HCT116 (cell line): ENCODE results near the gene SHANK3.

ENCODE experiments used
- ATF3 ChIP-seq: IDR thresholded peaks from 2 replicates; pipeline ENCODE4 v1.6.1; 2012
- CTCF ChIP-seq, 3 experiments: fragments of 200-600 bp in 1 of 3; sonication (generic) in 1 of 3; IDR thresholded peaks in 2 of 3; conservative IDR thresholded peaks in 1 of 3; 2 replicates each; pipeline ENCODE4 v1.5.1; 2012 to 2017; ENCODE audit warnings: low read depth in 2 of 3, low read length in 2 of 3, antibody characterized with exemption in 1 of 3, borderline replicate concordance in 1 of 3, control low read depth in 1 of 3, mild to moderate bottlenecking in 1 of 3, mixed read lengths in 1 of 3, mixed run types in 1 of 3, moderate library complexity in 1 of 3; ENCODE audit not compliant: insufficient read depth in 1 of 3
- EGR1 ChIP-seq: IDR thresholded peaks from 2 replicates; pipeline ENCODE4 v1.6.1; 2012; ENCODE audit warnings: low read depth
- EZH2 ChIP-seq: fragments of 200-600 bp; sonication (generic); IDR thresholded peaks from 2 replicates; pipeline ENCODE4 v1.6.1; 2017; ENCODE audit warnings: antibody characterized with exemption, mixed run types
- MAX ChIP-seq: IDR thresholded peaks from 2 replicates; pipeline ENCODE4 v1.6.1; 2012
- POLR2A ChIP-seq: IDR thresholded peaks from 2 replicates; pipeline ENCODE4 v1.7.0; 2011; ENCODE audit warnings: borderline replicate concordance; ENCODE audit not compliant: insufficient read depth, insufficient read length; ENCODE audit errors: extremely low read depth
- REST ChIP-seq: IDR thresholded peaks from 2 replicates; pipeline ENCODE4 v1.6.1; 2012; ENCODE audit warnings: low read depth
- SRF ChIP-seq: IDR thresholded peaks from 2 replicates; pipeline ENCODE4 v1.6.1; 2012; ENCODE audit warnings: low read depth
- TCF7L2 ChIP-seq: IDR thresholded peaks from 2 replicates; pipeline ENCODE4 v1.7.0; 2011; ENCODE audit warnings: borderline replicate concordance, inconsistent platforms; ENCODE audit not compliant: insufficient read depth, insufficient read length; ENCODE audit errors: extremely low read depth
- YY1 ChIP-seq: IDR thresholded peaks from 2 replicates; pipeline ENCODE4 v1.6.1; 2011; ENCODE audit warnings: low read length, low read depth, moderate library complexity, mild to moderate bottlenecking; ENCODE audit not compliant: insufficient replicate concordance; ENCODE audit errors: extremely low read depth
- ZBTB33 ChIP-seq: IDR thresholded peaks from 2 replicates; pipeline ENCODE4 v1.6.1; 2011; ENCODE audit warnings: mild to moderate bottlenecking, low read length, moderate library complexity; ENCODE audit not compliant: insufficient replicate concordance; ENCODE audit errors: extremely low read depth
- ZFX ChIP-seq: fragments of 450-650 bp; IDR thresholded peaks from 2 replicates; pipeline ENCODE4 v1.6.1; 2017
- ZNF274 ChIP-seq: fragments of 200-500 bp; sonication (Bioruptor generic); IDR thresholded peaks from 2 replicates; pipeline ENCODE4 v1.6.1; 2014; ENCODE audit warnings: mild to moderate bottlenecking, low read depth, low read length, inconsistent platforms

- no peak for TF ChIP-seq CTCF (IDR thresholded peaks at IDR 0.05 in 2 of 3, conservative IDR thresholded peaks at IDR 0.05 in 1 of 3; ENCODE audit: borderline replicate concordance in 1 of 3, insufficient read depth in 1 of 3, low read depth in 2 of 3, low read length in 2 of 3)
- no peak for TF ChIP-seq ZNF274
- TF ChIP-seq ATF3: no peak
- TF ChIP-seq POLR2A: no peak
- TF ChIP-seq MAX: no peak
- TF ChIP-seq ZBTB33: no peak
- no peak for TF ChIP-seq ZFX
- no peak for TF ChIP-seq REST
- no peak for TF ChIP-seq YY1
- TF ChIP-seq TCF7L2: no peak
- TF ChIP-seq EZH2: no peak
- TF ChIP-seq EGR1: no peak
- TF ChIP-seq SRF: no peak
Observed at GRCh38 chr22:50715776-50716175, 43.2 kb downstream of the SHANK3 start.
